ENCODE measurements around the gene CNDP1.

Gene CNDP1

DNA sequence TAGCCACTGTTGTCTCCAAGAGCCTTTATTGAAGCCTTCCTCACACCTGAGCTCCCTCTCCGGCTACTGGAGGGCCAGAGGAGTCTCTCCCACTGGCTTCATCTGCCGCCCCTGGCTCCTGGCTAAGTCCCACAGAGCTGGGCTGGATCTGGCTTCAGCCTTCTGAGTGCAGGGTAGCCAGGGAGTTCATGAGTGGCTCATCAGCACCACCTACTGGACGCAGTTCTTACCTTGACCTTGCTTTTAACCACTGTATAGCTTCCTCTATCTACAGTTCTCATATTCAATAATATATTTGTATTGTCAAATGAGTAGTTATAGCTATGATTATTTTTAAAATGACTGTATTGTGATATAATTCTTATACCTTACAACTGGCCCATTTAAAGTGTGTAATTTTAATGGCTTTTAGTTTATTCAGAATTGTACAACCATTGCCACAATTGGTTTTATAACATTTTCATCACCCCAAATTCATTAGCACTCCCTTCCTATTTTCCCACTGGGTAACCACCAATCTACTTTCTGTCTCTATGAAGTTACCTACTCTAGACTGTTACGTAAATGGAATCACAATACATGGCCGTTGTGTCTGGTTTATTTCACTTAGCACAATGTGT is 17.7 kb downstream of the CNDP1 start:
- Histone ChIP-seq H3K4me3 (ENCODE audit: severe bottlenecking) (no peak overlapping the region), H3K27me3 (ENCODE audit: insufficient read depth, poor library complexity, severe bottlenecking) (peaks cover 3% of the 10 kb centered on the region), H3K4me1 (ENCODE audit: insufficient read depth, poor library complexity, severe bottlenecking) (no peaks in the 10 kb centered on the region), H3K36me3 (ENCODE audit: low read depth) (no peaks in the 10 kb centered on the region), H3K9me3 (ENCODE audit: severe bottlenecking) (peaks cover 5% of the 10 kb centered on the region), H3K27ac (ENCODE audit: poor library complexity, severe bottlenecking) (no peak overlapping the region)
- peak; percentile 88 for TF ChIP-seq CTCF (IDR thresholded peaks at IDR 0.05; ENCODE audit: poor library complexity, severe bottlenecking)
- DNase-seq (ENCODE audit: low spot score) (no peak), ATAC-seq (ENCODE audit: low read depth) (peak; percentile 99)

DNA sequence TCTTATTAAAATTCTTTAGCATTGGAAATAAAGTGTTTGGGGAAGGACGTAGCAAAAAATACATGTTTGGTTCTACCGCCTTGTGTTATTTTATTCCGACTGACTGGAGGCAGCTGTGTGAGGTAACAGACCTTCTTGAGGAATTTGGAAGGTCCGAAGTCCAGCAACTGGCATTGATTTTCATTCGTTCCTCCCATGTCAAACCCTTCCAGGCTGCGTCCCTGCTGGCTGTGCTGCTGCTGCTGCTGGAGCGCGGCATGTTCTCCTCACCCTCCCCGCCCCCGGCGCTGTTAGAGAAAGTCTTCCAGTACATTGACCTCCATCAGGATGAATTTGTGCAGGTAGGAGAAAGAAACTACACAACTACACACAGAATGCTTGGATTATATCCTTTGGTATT is 21.8 kb downstream of the CNDP1 start:
- no peaks in the 10 kb centered on the region for H3K9me3 ChIP-seq (ENCODE audit: severe bottlenecking)
- no peak for TF ChIP-seq CTCF (IDR thresholded peaks at IDR 0.05; ENCODE audit: poor library complexity, severe bottlenecking)
- DNase-seq (ENCODE audit: low spot score): no peak
- H3K36me3 ChIP-seq (ENCODE audit: low read depth): no peaks in the 10 kb centered on the region
- no peak overlapping the region for H3K4me3 ChIP-seq (ENCODE audit: severe bottlenecking)
- H3K4me1 ChIP-seq (ENCODE audit: insufficient read depth, poor library complexity, severe bottlenecking): no peaks in the 10 kb centered on the region
- no peak overlapping the region for H3K27ac ChIP-seq (ENCODE audit: poor library complexity, severe bottlenecking)
- H3K27me3 ChIP-seq (ENCODE audit: insufficient read depth, poor library complexity, severe bottlenecking): peaks cover 3% of the 10 kb centered on the region
- no peak for ATAC-seq (ENCODE audit: low read depth)

GRCh38 chr18:74558096-74558495 is 23.8 kb downstream of the CNDP1 start:
- TF ChIP-seq CTCF (IDR thresholded peaks at IDR 0.05; ENCODE audit: poor library complexity, severe bottlenecking): no peak
- peaks cover 1% of the 10 kb centered on the region for H3K27me3 ChIP-seq (ENCODE audit: insufficient read depth, poor library complexity, severe bottlenecking)
- no peak overlapping the region for H3K27ac ChIP-seq (ENCODE audit: poor library complexity, severe bottlenecking)
- no peaks in the 10 kb centered on the region for H3K9me3 ChIP-seq (ENCODE audit: severe bottlenecking)
- ATAC-seq (ENCODE audit: low read depth): no peak
- H3K4me3 ChIP-seq (ENCODE audit: severe bottlenecking): no peak overlapping the region
- DNase-seq (ENCODE audit: low spot score): no peak
- H3K4me1 ChIP-seq (ENCODE audit: insufficient read depth, poor library complexity, severe bottlenecking): no peaks in the 10 kb centered on the region
- H3K36me3 ChIP-seq (ENCODE audit: low read depth): no peaks in the 10 kb centered on the region

GRCh38 chr18:74562131-74562730 is 27.9 kb downstream of the CNDP1 start:
- H3K4me1 ChIP-seq (ENCODE audit: insufficient read depth, poor library complexity, severe bottlenecking): no peaks in the 10 kb centered on the region
- H3K36me3 ChIP-seq (ENCODE audit: low read depth): no peaks in the 10 kb centered on the region
- H3K27ac ChIP-seq (ENCODE audit: poor library complexity, severe bottlenecking): no peak overlapping the region
- H3K9me3 ChIP-seq (ENCODE audit: severe bottlenecking): no peaks in the 10 kb centered on the region
- H3K27me3 ChIP-seq (ENCODE audit: insufficient read depth, poor library complexity, severe bottlenecking): no peaks in the 10 kb centered on the region
- no peak for TF ChIP-seq CTCF (IDR thresholded peaks at IDR 0.05; ENCODE audit: poor library complexity, severe bottlenecking)
- DNase-seq (ENCODE audit: low spot score) (no peak), ATAC-seq (ENCODE audit: low read depth) (no peak)
- no peak overlapping the region for H3K4me3 ChIP-seq (ENCODE audit: severe bottlenecking)

DNA sequence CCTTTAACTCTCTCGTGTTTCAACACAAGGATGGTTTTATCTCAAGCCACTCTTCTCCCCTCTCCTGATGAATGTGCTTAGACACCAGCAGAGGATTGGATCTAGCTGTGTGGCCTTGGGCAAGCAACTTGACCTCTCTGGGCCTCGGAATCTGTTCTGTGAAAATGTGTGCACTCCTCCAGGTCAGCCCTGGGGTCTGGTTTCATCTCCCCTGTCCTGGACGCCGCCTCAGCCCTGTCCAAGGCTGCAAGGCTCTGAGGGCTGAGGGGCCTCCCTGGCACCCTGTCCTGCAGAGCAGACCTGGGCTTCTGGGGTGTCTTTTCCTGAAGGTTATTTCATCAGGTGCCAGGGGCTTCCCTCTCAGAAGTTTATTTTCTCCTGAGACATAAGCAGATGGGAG is 28.5 kb downstream of the CNDP1 start:
- Histone ChIP-seq H3K4me1 (ENCODE audit: insufficient read depth, poor library complexity, severe bottlenecking) (no peaks in the 10 kb centered on the region), H3K9me3 (ENCODE audit: severe bottlenecking) (no peaks in the 10 kb centered on the region), H3K27ac (ENCODE audit: poor library complexity, severe bottlenecking) (no peak overlapping the region), H3K36me3 (ENCODE audit: low read depth) (no peaks in the 10 kb centered on the region), H3K4me3 (ENCODE audit: severe bottlenecking) (no peak overlapping the region), H3K27me3 (ENCODE audit: insufficient read depth, poor library complexity, severe bottlenecking) (no peaks in the 10 kb centered on the region)
- no peak for TF ChIP-seq CTCF (IDR thresholded peaks at IDR 0.05; ENCODE audit: poor library complexity, severe bottlenecking)
- no peak for DNase-seq (ENCODE audit: low spot score)
- ATAC-seq (ENCODE audit: low read depth): no peak; the same call in 2 of the 3 replicates
